HG03103 (cell line): ENCODE data around the gene INHBC.
"Not testable (repeated sequence)": the region's sequence is repeated elsewhere in the genome, so short reads cannot be mapped to it uniquely, and the experiment has no call there.

Experiments
- ATAC-seq: cut with Tn5 transposase; IDR thresholded peaks from one replicate; pipeline ENCODE4 v1.9.1; 2021; ENCODE audit warnings: low read depth; ENCODE audit not compliant: unreplicated experiment

Gene INHBC, protein sequence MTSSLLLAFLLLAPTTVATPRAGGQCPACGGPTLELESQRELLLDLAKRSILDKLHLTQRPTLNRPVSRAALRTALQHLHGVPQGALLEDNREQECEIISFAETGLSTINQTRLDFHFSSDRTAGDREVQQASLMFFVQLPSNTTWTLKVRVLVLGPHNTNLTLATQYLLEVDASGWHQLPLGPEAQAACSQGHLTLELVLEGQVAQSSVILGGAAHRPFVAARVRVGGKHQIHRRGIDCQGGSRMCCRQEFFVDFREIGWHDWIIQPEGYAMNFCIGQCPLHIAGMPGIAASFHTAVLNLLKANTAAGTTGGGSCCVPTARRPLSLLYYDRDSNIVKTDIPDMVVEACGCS

DNA sequence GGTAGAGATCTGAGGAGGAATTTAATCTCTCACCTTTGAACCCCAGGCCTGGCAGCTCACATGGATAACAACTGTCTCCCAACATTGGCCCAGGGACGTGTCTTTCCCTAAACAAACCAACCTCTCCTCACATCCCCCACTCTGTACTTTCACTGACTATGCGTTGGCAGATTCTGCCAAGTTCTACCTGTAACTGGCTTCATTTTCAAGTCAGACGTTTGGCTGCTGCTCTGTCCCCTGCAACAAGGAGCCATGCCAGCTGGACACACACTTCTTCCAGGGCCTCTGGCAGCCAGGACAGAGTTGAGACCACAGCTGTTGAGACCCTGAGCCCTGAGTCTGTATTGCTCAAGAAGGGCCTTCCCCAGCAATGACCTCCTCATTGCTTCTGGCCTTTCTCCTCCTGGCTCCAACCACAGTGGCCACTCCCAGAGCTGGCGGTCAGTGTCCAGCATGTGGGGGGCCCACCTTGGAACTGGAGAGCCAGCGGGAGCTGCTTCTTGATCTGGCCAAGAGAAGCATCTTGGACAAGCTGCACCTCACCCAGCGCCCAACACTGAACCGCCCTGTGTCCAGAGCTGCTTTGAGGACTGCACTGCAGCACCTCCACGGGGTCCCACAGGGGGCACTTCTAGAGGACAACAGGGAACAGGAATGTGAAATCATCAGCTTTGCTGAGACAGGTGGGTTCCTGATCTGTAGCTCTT is at the start of gene INHBC:
INHBC (plus strand) TSS at position 268 of the 707 bp plus-strand sequence; CDS start at position 371, 103 bp downstream.
- no peak for ATAC-seq

DNA sequence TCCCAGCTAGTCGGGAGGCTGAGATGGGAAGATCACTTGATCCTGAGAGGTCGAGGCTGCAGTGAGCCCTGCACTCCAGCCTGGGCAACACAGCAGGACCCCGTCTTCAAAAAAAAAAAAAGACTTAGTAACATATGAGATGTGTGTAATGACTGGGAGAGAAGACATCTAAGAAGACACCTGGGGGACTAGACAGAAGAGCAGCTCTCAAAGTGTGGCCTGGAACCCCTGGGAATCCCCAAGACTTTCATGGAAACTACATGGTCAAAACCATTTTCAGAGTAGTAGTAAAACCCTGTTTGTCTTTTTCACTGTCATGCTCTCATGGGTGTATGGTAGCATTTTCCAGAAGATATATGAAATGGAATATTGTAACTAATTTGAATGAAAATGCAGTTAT is 49.0 kb upstream of the INHBC start:
- ATAC-seq = no peak

DNA sequence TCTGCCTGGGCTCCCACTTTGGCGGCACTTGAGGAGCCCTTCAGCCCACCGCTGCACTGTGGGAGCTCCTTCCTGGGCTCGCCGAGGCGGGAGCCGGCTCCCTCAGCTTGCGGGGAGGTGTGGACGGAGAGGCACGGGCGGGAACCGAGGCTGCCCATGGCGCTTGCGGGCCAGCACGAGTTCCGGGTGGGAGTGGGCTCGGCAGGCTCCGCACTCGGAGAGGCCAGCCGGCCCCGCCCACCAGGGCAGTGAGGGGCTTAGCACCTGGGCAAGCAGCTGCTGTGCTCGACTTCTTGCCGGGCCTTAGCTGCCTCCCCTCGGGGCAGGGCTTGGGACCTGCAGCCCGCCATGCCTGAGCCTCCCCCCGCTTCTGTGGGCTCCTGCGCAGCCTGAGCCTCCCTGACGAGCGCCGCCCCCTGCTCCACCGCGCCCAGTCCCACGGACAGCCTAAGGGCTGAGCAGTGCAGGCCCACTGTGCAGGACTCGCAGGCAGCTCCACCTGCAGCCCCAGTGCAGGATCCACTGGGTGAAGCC is 48.3 kb upstream of the INHBC start:
- no peak for ATAC-seq

DNA sequence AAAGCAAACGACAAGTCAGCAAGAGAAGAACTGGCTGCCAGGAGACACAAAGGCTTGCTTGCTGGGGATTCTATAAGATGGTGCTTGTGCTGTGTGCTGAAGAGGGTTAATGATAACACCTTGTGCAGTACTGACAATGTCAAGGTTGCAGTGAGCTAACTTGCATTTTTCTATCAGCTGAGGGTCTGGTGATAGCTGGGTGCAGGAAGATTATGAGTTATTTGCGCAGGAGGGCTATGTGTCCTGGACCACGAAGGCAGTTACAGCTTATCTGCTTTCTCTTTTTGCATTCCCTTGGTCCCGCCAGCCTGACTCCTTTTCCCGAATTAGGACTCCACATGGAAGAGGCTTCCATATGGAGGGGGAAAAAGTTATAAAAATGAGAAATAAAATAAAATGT is 46.2 kb upstream of the INHBC start:
- no peak for ATAC-seq

DNA sequence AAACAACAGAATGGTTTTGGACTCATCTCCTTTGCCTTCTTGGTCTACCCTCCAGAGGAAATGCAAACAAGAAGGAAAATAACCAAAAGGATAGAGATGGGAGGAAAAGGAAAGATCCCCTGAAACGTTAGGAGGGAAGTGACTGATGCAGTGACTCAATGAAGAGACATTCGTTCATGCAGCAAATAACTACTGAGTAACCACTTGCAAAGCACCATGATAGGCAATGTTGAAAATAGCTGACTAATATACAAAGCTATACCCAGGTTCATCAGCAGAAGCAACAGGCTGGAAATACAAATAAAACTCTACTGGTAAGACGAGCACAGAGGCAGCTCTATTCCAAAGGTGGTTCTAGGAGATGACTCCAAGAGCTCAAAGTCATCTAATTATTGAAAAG is 45.6 kb upstream of the INHBC start:
- no peak for ATAC-seq

DNA sequence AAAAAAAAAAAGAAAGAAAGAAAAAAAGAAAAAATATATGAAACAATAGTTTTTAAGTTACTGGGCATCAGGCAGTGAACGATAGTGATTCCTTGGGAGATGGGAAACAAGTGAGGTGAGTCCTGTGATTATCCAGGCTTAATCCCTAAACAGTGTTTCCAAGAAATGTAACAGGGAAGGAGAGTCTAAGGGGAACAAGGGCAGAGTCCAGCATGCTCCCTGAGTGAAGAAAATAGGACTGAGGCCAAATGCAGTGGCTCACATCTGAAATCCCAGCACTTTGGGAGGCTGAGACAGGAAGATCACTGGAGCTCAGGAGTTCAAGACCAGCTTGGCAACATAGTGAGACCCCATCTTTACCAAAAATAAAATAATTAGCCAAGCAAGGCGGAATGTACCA is 44.4 kb upstream of the INHBC start:
- ATAC-seq = no peak

DNA sequence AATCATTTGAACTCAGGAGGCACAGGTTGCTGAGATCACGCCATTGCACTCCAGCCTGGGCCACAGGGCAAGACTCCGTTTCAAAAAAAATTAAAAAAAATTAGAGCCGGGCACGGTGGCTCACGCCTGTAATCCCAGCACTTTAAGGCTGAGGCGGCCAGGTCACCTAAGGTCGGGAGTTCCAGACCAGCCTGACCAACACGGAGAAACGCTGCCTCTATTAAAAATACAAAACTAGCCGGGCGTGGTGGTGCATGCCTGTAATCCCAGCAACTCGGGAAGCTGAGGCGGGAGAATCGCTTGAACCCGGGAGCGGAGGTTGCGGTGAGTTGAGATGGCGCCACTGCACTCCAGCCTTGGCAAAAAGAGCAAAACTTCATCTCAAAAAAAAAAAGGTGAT is 39.5 kb upstream of the INHBC start:
- ATAC-seq = no peak

DNA sequence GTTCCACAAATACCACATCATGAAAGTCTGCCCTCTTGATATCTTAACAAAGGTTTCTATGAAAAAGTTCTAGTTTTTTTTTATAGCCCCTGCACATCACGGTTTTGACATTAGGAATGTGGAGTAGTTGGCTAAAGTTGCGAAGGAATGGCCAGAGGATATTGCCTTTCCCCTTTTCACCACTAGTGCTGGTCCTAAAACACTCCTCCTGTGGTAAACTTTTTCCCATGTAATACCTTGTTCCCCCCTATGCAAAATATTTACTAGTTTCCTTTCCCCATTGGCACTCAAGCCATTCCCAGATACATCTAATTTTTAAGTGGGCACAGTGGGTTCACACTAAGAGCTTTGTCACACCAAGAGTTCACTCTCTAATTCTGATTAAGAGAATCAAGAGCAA is 37.1 kb upstream of the INHBC start:
- ATAC-seq = no peak

DNA sequence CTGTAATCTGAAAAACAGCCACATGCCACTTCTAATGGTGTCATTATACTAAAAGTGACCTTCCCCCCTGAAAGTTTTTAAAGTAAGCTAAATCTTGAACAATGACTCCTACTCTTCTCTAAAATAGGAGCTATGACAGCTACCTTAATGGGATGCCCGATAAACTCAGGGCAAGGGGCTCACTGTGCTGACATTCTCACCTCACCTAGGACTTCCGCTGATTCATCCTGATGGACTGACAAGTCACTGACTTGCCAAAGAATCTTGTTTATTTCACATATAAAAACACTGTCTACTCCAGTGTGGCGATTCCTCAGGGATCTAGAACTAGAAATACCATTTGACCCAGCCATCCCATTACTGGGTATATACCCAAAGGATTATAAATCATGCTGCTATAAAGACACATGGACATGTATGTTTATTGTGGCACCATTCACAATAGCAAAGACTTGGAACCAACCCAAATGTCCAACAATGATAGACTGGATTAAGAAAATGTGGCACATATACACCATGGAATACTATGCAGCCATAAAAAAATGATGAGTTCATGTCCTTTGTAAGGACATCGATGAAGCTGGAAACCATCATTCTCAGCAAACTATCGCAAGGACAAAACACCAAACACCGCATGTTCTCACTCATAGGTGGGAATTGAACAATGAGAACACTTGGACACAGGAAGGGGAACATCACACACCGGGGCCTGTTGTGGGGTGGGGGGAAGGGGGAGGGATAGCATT is 34.7 kb upstream of the INHBC start:
- ATAC-seq = not testable (repeated sequence)

DNA sequence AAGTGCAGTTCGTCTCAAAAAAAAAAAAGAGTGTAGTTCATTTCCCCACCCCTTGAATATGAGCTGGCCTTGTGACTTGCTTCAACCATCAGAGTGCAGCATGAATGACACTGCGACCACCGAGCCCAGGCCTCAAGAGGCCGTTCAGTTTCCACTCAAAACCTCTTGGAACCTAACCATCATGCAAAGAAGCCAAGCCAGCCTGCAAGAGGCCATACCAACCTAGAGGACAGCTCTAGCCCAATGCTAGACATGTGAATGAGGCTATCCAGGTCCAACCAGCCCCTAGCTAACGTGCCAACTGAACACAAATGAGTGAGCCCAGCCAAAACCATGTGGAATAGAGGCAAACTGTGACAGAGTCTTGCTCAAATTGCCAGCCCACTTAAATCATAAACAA is 33.4 kb upstream of the INHBC start:
- no peak for ATAC-seq

DNA sequence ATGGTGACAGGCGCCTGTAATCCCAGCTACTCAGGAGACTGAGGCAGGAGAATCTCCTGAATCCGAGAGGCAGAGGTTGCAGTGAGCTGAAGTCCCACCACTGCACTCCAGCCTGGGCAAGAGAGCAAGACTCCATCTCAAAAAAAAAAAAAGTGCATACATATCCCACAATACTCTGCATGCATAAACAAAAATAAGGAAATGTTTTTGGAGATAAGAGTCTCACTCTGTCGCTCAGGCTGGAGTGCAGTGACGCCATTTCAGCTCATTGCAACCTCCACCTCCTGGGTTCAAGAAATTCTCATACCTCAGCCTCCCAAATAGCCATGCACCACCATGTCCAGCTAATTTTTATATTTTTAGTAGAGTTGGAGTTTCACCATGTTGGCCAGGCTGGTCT is 32.4 kb upstream of the INHBC start:
- ATAC-seq = not testable (repeated sequence)

DNA sequence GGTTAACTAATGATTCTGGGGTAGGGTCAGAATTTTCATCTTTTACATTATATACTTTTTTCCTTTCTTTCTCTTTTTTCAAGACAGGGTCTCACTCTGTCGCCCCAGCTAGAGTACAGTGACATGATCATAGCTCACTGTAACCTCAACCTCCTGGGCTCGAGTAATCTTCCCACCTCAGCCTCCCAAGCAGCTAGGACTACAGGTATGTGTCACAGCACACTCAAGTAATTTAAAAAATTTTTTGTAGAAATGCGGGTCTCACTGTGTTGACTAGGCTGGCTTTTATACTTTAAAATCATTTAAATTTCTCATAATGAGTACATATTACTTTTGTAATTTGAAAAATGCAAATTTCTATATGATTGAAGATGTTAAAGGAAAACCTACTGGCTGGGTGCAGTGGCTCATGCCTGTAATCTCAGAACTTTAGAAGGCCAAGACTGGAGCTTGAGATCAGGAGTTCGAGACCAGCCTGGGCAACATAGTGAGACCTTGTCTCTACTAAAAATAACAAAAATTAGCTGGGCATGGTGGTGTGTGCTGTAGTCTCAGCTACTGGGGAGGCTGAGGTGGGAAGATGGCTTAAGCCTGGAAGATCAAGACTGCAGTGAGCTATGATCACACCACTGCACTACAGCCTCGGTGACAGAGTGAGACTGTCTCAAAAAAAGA is 29.5 kb upstream of the INHBC start:
- no peak for ATAC-seq

DNA sequence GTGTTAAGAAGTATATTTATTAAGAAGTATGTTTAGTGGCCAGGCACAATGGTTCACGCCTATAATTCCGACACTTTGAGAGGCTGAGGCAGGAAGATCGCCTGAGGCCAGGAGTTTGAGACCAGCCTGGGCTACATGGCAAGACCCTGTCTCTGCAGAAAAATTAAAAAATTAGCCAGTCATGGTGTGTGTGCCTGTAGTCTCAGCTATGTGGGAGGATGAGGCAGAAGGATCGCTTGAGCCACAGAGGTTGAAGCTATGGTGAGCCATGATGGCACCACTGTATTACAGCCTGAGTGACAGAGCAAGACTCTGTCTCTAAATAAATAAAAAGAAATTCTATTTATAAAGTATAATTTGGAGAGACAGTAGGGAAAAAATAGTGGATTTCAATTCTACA is 24.1 kb upstream of the INHBC start:
- ATAC-seq = no peak

DNA sequence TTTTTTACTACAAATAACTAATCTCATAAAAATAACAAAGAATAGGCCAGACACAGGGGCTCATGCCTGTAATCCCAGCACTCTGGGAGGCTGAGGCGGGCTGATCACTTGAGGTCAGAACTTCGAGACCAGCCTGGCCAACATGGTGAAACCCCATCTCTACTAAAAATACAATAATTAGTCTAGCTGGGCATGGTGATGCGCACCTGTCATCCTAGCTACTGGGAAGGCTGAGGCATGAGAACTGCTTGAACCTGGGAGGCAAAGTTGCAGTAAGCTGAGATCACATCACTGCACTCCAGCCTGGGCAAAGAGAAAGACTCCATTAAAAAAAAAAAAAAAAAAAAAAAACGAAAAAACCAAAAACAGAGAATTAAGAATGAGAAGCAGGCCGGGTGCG is 20.4 kb upstream of the INHBC start:
- ATAC-seq = not testable (repeated sequence)

DNA sequence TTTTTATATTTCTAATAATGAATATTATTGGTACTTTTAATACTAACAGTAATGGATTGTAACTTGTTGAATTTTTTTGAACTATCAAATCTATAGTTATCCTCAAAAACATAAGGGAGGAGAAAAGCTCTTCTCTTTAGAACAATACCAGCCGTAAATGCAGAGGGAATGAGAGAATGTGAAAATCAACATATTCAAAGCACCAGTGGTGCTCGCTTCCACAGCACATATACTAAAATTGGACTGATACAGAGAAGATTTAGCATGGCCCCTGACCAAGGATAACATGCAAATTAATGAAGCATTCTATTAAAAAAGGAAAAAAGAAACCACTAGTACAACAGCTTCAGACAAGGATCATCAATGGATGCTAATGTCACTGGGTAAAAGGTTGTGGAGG is 19.5 kb upstream of the INHBC start:
- ATAC-seq = no peak

DNA sequence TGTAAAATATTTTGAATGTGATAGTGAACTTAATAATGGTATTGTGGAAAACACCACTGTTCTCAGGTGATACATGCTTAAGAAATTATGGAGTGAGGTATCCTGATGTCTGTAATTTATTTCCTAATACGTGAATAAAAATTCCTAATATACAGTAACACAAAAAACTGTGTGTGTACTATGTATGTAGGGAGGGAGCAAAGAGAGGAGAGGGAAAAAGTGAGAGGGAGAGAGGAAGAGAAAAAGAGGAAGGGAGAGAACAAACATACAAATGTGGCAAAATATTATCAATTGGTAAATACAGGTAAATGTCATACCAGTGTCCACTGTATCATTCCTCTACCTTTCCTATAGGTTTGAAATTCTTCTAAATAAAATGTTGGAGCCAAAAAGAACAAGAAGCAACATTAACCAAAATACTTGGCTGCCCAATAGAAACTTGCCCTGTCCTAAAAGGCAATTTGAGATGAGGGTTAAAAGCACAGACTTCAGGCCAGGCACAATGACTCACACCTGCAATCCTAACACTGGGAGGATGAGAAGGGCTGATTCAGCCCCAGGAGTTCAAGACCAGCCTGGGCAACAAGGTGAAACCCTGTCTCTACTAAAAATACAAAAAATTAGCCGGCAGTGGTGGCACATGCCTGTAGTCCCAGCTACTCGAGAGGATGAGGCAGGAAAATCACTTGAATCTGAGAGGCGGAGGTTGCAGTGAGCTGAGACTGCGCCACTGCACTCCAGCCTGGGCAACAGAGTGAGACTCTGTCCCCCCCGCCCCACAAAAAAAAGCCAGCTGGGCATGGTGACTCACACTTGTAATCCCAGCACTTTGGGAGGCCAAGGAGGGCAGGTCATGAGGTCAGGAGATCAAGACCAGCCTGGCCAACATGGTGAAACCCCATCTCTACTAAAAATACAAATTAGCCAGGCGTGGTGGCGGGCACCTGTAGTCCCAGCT is 18.3 kb upstream of the INHBC start:
- ATAC-seq = no peak

DNA sequence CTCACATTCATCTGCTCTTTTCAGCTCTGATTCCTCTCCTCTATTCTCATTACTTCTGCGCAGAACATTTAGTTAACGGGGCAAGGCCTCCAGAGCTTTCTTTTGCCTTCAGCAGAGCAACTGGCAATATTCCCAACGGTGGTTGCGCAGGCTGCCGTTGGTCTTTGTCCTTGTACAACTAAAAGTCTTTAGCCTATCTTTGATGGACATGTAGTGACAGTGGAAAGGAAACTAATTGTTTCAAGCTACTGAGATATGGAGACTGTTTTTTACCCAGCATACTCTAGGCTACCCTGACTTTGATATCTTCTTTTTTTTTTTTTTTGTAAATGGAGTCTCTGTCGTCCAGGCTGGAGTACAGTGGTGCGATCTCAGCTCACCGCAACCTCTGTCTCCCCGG is 16.3 kb upstream of the INHBC start:
- no peak for ATAC-seq

DNA sequence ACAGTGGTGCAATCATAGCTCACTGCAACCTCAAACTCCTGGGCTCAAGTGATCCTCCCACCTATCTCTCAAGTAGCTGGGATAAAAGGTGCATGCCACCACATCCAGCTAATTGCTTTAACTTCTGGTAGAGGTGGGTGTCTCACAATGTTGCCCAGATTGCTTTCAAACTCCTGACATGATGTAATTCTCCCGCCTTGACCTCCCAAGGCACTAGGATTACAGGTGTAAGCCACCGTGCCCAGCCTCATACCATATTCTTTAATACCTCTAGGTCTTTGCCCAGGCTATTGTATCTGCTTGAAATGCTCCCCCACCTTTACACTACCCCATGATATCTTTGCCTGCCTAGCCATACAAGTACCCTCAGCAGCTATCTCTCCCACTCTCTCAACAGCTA is 15.1 kb upstream of the INHBC start:
- no peak for ATAC-seq

DNA sequence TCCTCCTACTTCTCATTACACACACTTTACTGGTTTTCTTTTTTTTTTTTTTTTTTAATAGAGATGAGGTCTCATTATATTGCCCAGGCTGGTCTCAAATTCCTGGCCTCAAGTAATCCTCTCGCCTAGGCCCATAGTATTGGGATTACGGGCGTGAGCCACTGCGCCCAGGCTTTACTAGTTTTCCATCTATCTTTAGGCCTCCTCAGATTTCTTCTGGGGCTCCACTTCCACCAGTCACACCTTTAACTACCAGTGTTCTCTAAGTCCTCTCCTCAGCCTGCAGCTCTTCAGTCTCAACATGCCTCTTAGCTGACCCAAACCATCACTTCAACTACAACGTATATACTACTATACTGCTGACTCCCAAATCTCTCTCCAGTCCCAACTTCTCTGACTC is 14.1 kb upstream of the INHBC start:
- no peak for ATAC-seq

DNA sequence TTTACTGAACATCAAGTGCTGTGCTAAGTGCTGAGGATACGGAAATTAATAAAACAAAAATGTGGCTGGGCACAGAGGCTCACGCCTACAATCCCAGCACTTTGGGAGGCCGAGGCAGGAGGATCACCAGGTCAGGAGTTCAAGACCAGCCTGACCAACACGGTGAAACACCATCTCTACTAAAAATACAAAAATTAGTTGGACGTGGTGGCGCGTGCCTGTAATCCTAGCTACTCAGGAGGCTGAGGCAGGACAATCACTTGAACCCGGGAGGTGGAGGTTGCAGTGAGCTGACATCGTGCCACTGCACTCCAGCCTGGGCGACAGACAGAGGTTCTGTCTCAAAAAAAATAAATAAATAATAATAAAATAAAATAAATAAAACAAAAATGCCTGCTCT is 7.6 kb upstream of the INHBC start:
- not testable (repeated sequence) for ATAC-seq
